Activated T-cell treated with anti-CD3 and anti-CD28 coated beads, Interleukin-2, amount 50 U/mL, for 1 hour (primary cell): ENCODE measurements around the gene HSPA9.

Experiments
- DNase-seq: peaks from one replicate; pipeline ENCODE4 v3.0.0-alpha.2; 2020

The HSPA9 gene

GRCh38 chr5:138594305-138595058, 19.3 kb upstream of the HSPA9 start:
- no peak for DNase-seq

GRCh38 chr5:138588013-138588788, 13.0 kb upstream of the HSPA9 start:
- no peak for DNase-seq

- DNase-seq, result no peak
Observed at GRCh38 chr5:138585157-138585556, 10.0 kb upstream of the HSPA9 start.

GRCh38 chr5:138583984-138584637, 8.9 kb upstream of the HSPA9 start:
- no peak for DNase-seq

GRCh38 chr5:138582959-138583358, 7.8 kb upstream of the HSPA9 start:
- no peak for DNase-seq

- no peak for DNase-seq
Observed at GRCh38 chr5:138580777-138581176, 5.6 kb upstream of the HSPA9 start.

- no peak for DNase-seq
Observed at GRCh38 chr5:138580001-138580400, 4.8 kb upstream of the HSPA9 start.

GRCh38 chr5:138579517-138579863, 4.3 kb upstream of the HSPA9 start:
- DNase-seq, result no peak

- no peak for DNase-seq
Observed at GRCh38 chr5:138577452-138577851, 2.3 kb upstream of the HSPA9 start.

GRCh38 chr5:138574744-138575193, 432 bp downstream of the HSPA9 start:
- no peak for DNase-seq

GRCh38 chr5:138573949-138574670, 1.1 kb downstream of the HSPA9 start:
- DNase-seq, result no peak

GRCh38 chr5:138573223-138573622, 2.0 kb downstream of the HSPA9 start:
- DNase-seq, result no peak

- no peak for DNase-seq
Observed at GRCh38 chr5:138570871-138571270, 4.3 kb downstream of the HSPA9 start.

- DNase-seq, result no peak
Observed at GRCh38 chr5:138569782-138570181, 5.4 kb downstream of the HSPA9 start.

- no peak for DNase-seq
Observed at GRCh38 chr5:138568061-138568824, 7.0 kb downstream of the HSPA9 start.

- DNase-seq, result no peak
Observed at GRCh38 chr5:138566792-138567191, 8.4 kb downstream of the HSPA9 start.

- DNase-seq, result no peak
Observed at GRCh38 chr5:138565100-138565821, 9.9 kb downstream of the HSPA9 start.

- DNase-seq, result no peak
Observed at GRCh38 chr5:138564242-138564641, 11.0 kb downstream of the HSPA9 start.

GRCh38 chr5:138563340-138564118, 11.7 kb downstream of the HSPA9 start:
- no peak for DNase-seq

GRCh38 chr5:138560971-138561370, 14.2 kb downstream of the HSPA9 start:
- DNase-seq, result no peak

- no peak for DNase-seq
Observed at GRCh38 chr5:138559937-138560336, 15.3 kb downstream of the HSPA9 start.
